ENCODE results near the gene GSTK1.
A peak's percentile ranks its signal among the peaks of the same experiment; 100 is the strongest.
"Not testable (repeated sequence)": the region's sequence is repeated elsewhere in the genome, so short reads cannot be mapped to it uniquely, and the experiment has no call there.

The GSTK1 gene

GRCh38 chr7:143263266-143264195 lies at the start of gene GSTK1:
TSS of gene GSTK1 (plus strand) at chr7:143263441. CDS start at chr7:143263514, 73 bp downstream.
- DNase-seq: peak; percentile 86 to 88

GRCh38 chr7:143213478-143213877 lies 49.8 kb upstream of the GSTK1 start:
- DNase-seq: not testable (repeated sequence)

GRCh38 chr7:143214789-143215679 lies 48.2 kb upstream of the GSTK1 start:
- peak; percentile 57 to 69 for DNase-seq

- DNase-seq: no peak
Observed at GRCh38 chr7:143216151-143216550, 47.1 kb upstream of the GSTK1 start.

GRCh38 chr7:143216686-143217085 lies 46.6 kb upstream of the GSTK1 start:
- DNase-seq: no peak

- no peak for DNase-seq
Observed at GRCh38 chr7:143217806-143218205, 45.4 kb upstream of the GSTK1 start.

- no peak for DNase-seq
Observed at GRCh38 chr7:143221286-143221685, 42.0 kb upstream of the GSTK1 start.

GRCh38 chr7:143221737-143222136 lies 41.5 kb upstream of the GSTK1 start, which contains the start of gene TAS2R40:
TSS of gene TAS2R40 (plus strand) at chr7:143222037. CDS start at chr7:143222079, 42 bp downstream.
- DNase-seq: no peak

- DNase-seq: no peak
Observed at GRCh38 chr7:143222782-143223181, 40.5 kb upstream of the GSTK1 start.

- no peak for DNase-seq
Observed at GRCh38 chr7:143223784-143224183, 39.5 kb upstream of the GSTK1 start.

- no peak for DNase-seq
Observed at GRCh38 chr7:143225047-143225446, 38.2 kb upstream of the GSTK1 start.

- DNase-seq: no peak
Observed at GRCh38 chr7:143227806-143228205, 35.4 kb upstream of the GSTK1 start.

- DNase-seq: no peak
Observed at GRCh38 chr7:143229054-143229790, 34.0 kb upstream of the GSTK1 start.

GRCh38 chr7:143230602-143231457 lies 32.4 kb upstream of the GSTK1 start:
- DNase-seq: no peak

- DNase-seq: no peak
Observed at GRCh38 chr7:143233816-143234532, 29.3 kb upstream of the GSTK1 start.

- DNase-seq: no peak
Observed at GRCh38 chr7:143234533-143234875, 28.7 kb upstream of the GSTK1 start.

GRCh38 chr7:143235561-143235960 lies 27.7 kb upstream of the GSTK1 start:
- no peak for DNase-seq

- DNase-seq: no peak
Observed at GRCh38 chr7:143236408-143236990, 26.7 kb upstream of the GSTK1 start.

GRCh38 chr7:143237366-143237765 lies 25.9 kb upstream of the GSTK1 start:
- DNase-seq: no peak

- DNase-seq: no peak
Observed at GRCh38 chr7:143238289-143238980, 24.8 kb upstream of the GSTK1 start.

All from activated T-cell treated with anti-CD3 and anti-CD28 coated beads, Interleukin-2, amount 50 U/mL, for 48 hours (primary cell).